HEK293 (cell line): ENCODE results near the gene UGT1A7.

Source experiments
- EGR2 ChIP-seq: fragments of 450-650 bp; formaldehyde crosslinking; IDR thresholded peaks from 2 replicates; pipeline ENCODE4 v1.5.1; 2016; ENCODE audit warnings: low read depth, missing biosample characterization, missing genetic modification characterization
- GLI2 ChIP-seq: fragments of 450-650 bp; formaldehyde crosslinking; IDR thresholded peaks from 2 replicates; pipeline ENCODE4; 2017; ENCODE audit warnings: missing biosample characterization, missing genetic modification characterization, low read depth, borderline replicate concordance
- KLF1 ChIP-seq: fragments of 450-650 bp; formaldehyde crosslinking; IDR thresholded peaks from 2 replicates; pipeline ENCODE4 v1.5.1; 2016; ENCODE audit warnings: missing biosample characterization, missing genetic modification characterization
- ZNF138 ChIP-seq: fragments of 450-650 bp; formaldehyde crosslinking; IDR thresholded peaks from 2 replicates; pipeline ENCODE4 v1.5.1; 2016; ENCODE audit warnings: missing biosample characterization, missing genetic modification characterization, borderline replicate concordance
- ZNF23 ChIP-seq: fragments of 450-650 bp; formaldehyde crosslinking; IDR thresholded peaks from 2 replicates; pipeline ENCODE4 v1.5.1; 2016; ENCODE audit warnings: missing biosample characterization, missing genetic modification characterization, borderline replicate concordance
- ZNF274 ChIP-seq, 2 experiments: fragments of 200-500 bp in 1 of 2; fragments of 450-650 bp in 1 of 2; sonication (Bioruptor generic) in 1 of 2; formaldehyde crosslinking in 1 of 2; IDR thresholded peaks; 2 replicates each; pipeline versions ENCODE4 v1.5.1 to v1.6.1; 2014 to 2016; ENCODE audit warnings: borderline replicate concordance in 1 of 2, inconsistent platforms in 1 of 2, low read length in 1 of 2, missing biosample characterization in 1 of 2, missing genetic modification characterization in 1 of 2
- ZNF341 ChIP-seq: fragments of 450-650 bp; formaldehyde crosslinking; IDR thresholded peaks from 2 replicates; pipeline ENCODE4; 2016; ENCODE audit warnings: low read depth, missing biosample characterization, missing genetic modification characterization
- TF ChIP-seq, protein P1 (sequence below): fragments of 450-650 bp; formaldehyde crosslinking; IDR thresholded peaks from 2 replicates; pipeline ENCODE4 v1.5.1; 2016; ENCODE audit warnings: missing biosample characterization, missing genetic modification characterization
- TF ChIP-seq, protein P2 (sequence below): fragments of 450-650 bp; formaldehyde crosslinking; IDR thresholded peaks from 2 replicates; pipeline ENCODE4 v1.5.1; 2016; ENCODE audit warnings: missing biosample characterization, missing genetic modification characterization
- TF ChIP-seq, protein P3 (sequence below): fragments of 450-650 bp; formaldehyde crosslinking; IDR thresholded peaks from 2 replicates; pipeline ENCODE4 v1.5.1; 2017; ENCODE audit warnings: missing biosample characterization, mild to moderate bottlenecking, missing genetic modification characterization, moderate library complexity

DNA sequence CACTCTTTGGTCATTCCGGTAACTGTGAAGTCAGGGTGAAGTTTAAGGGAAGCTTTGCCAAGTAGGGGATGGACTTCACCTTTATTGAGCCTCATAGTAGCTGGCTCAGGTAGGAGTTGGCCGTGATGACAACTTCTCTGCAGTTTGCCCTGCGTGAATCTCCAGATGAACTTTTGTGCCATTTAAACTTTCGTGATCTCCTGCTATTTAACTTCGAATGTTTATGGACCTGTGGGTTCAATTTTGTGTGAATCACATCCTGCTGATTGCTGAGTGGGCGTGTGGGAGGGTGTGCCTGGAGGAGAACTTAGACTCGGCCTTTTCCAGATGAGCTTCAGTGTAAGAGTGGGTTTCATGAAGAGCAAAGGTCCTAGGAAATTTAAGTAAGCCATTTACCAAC lies 82.6 kb downstream of the UGT1A7 start:
- TF ChIP-seq, protein P1, sequence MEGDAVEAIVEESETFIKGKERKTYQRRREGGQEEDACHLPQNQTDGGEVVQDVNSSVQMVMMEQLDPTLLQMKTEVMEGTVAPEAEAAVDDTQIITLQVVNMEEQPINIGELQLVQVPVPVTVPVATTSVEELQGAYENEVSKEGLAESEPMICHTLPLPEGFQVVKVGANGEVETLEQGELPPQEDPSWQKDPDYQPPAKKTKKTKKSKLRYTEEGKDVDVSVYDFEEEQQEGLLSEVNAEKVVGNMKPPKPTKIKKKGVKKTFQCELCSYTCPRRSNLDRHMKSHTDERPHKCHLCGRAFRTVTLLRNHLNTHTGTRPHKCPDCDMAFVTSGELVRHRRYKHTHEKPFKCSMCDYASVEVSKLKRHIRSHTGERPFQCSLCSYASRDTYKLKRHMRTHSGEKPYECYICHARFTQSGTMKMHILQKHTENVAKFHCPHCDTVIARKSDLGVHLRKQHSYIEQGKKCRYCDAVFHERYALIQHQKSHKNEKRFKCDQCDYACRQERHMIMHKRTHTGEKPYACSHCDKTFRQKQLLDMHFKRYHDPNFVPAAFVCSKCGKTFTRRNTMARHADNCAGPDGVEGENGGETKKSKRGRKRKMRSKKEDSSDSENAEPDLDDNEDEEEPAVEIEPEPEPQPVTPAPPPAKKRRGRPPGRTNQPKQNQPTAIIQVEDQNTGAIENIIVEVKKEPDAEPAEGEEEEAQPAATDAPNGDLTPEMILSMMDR (tag by site-specific recombination), result no peak
- TF ChIP-seq, protein P2, sequence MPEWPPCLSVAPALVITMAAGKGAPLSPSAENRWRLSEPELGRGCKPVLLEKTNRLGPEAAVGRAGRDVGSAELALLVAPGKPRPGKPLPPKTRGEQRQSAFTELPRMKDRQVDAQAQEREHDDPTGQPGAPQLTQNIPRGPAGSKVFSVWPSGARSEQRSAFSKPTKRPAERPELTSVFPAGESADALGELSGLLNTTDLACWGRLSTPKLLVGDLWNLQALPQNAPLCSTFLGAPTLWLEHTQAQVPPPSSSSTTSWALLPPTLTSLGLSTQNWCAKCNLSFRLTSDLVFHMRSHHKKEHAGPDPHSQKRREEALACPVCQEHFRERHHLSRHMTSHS (tag by site-specific recombination), result no peak
- TF ChIP-seq KLF1 (tag by site-specific recombination) (no peak), ZNF341 (no peak), EGR2 (tag by site-specific recombination) (peak; percentile 68), ZNF274 (IDR thresholded peaks at IDR 0.05; ENCODE audit: low read length) (no peak), ZNF274 (tag by site-specific recombination; IDR thresholded peaks at IDR 0.05; ENCODE audit: borderline replicate concordance) (no peak), GLI2 (tag by site-specific recombination) (no peak), ZNF23 (tag by site-specific recombination) (no peak), ZNF138 (tag by site-specific recombination) (no peak)
- TF ChIP-seq, protein P3, sequence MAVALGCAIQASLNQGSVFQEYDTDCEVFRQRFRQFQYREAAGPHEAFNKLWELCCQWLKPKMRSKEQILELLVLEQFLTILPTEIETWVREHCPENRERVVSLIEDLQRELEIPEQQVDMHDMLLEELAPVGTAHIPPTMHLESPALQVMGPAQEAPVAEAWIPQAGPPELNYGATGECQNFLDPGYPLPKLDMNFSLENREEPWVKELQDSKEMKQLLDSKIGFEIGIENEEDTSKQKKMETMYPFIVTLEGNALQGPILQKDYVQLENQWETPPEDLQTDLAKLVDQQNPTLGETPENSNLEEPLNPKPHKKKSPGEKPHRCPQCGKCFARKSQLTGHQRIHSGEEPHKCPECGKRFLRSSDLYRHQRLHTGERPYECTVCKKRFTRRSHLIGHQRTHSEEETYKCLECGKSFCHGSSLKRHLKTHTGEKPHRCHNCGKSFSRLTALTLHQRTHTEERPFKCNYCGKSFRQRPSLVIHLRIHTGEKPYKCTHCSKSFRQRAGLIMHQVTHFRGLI, result no peak
